HepG2 (cell line): ENCODE data around the gene WDR43.

Source experiments
- CTCF ChIP-seq: sonication (generic); formaldehyde crosslinking; IDR thresholded peaks from 2 replicates; pipeline ENCODE4 v1.5.0; 2020; ENCODE audit warnings: mild to moderate bottlenecking, missing genetic modification reagents, moderate library complexity
- DNMT1 ChIP-seq: sonication (generic); formaldehyde crosslinking; IDR thresholded peaks from 2 replicates; pipeline ENCODE4 v1.5.1; 2020; ENCODE audit warnings: mild to moderate bottlenecking, missing genetic modification reagents
- ESRRA ChIP-seq: sonication (generic); formaldehyde crosslinking; IDR thresholded peaks from 2 replicates; pipeline ENCODE4 v1.5.1; 2020; ENCODE audit warnings: mild to moderate bottlenecking, low read depth, missing genetic modification reagents
- EZH2 ChIP-seq: conservative IDR thresholded peaks from 2 replicates; pipeline ENCODE4 v1.6.1; 2012; ENCODE audit warnings: mild to moderate bottlenecking, low read depth, low read length, moderate library complexity
- GABPA ChIP-seq, 2 experiments: IDR thresholded peaks; 2 replicates each; pipeline ENCODE4 v1.6.1; 2011 to 2016; ENCODE audit warnings: low read depth in 2 of 2, low read length in 1 of 2, missing biosample characterization in 1 of 2, missing genetic modification characterization in 1 of 2
- SMAD1 ChIP-seq: sonication (generic); formaldehyde crosslinking; IDR thresholded peaks from 2 replicates; pipeline ENCODE4 v1.4.0; 2020; ENCODE audit warnings: missing genetic modification reagents, low read depth, mild to moderate bottlenecking, borderline replicate concordance
- SMARCC2 ChIP-seq: fragments of 450-650 bp; IDR thresholded peaks from 2 replicates; pipeline ENCODE4 v1.6.1; 2017; ENCODE audit warnings: antibody characterized with exemption, mild to moderate bottlenecking
- ZBTB37 ChIP-seq: sonication (generic); formaldehyde crosslinking; IDR thresholded peaks from 2 replicates; pipeline ENCODE4 v1.4.0; 2020; ENCODE audit warnings: mild to moderate bottlenecking, missing genetic modification reagents
- ZMYM4 ChIP-seq: sonication (generic); formaldehyde crosslinking; IDR thresholded peaks from 2 replicates; pipeline ENCODE4 v1.8.1; 2023; ENCODE audit warnings: mild to moderate bottlenecking, missing genetic modification reagents
- ZNF124 ChIP-seq: sonication (generic); formaldehyde crosslinking; IDR thresholded peaks from 2 replicates; pipeline ENCODE4 v1.4.0; 2020; ENCODE audit warnings: missing genetic modification reagents
- ZNF576 ChIP-seq: sonication (generic); formaldehyde crosslinking; IDR thresholded peaks from 2 replicates; pipeline ENCODE4 v1.4.0; 2020; ENCODE audit warnings: mild to moderate bottlenecking, missing genetic modification reagents
- TF ChIP-seq, protein P1 (sequence below): sonication (generic); formaldehyde crosslinking; IDR thresholded peaks from 2 replicates; pipeline ENCODE4 v1.8.0; 2022; ENCODE audit warnings: mild to moderate bottlenecking, missing genetic modification reagents; ENCODE audit not compliant: insufficient replicate concordance

- TF ChIP-seq SMAD1 (CRISPR knock-in tag) (no peak), ZMYM4 (CRISPR knock-in tag) (no peak), CTCF (CRISPR knock-in tag) (no peak), EZH2 (no peak), ZBTB37 (CRISPR knock-in tag) (no peak), ZNF576 (CRISPR knock-in tag) (no peak), SMARCC2 (no peak), ZNF124 (no peak), DNMT1 (CRISPR knock-in tag) (no peak), GABPA (IDR thresholded peaks at IDR 0.05; ENCODE audit: low read depth, low read length) (no peak), GABPA (CRISPR knock-in tag; IDR thresholded peaks at IDR 0.05; ENCODE audit: low read depth) (no peak), ESRRA (no peak)
- TF ChIP-seq, protein P1, sequence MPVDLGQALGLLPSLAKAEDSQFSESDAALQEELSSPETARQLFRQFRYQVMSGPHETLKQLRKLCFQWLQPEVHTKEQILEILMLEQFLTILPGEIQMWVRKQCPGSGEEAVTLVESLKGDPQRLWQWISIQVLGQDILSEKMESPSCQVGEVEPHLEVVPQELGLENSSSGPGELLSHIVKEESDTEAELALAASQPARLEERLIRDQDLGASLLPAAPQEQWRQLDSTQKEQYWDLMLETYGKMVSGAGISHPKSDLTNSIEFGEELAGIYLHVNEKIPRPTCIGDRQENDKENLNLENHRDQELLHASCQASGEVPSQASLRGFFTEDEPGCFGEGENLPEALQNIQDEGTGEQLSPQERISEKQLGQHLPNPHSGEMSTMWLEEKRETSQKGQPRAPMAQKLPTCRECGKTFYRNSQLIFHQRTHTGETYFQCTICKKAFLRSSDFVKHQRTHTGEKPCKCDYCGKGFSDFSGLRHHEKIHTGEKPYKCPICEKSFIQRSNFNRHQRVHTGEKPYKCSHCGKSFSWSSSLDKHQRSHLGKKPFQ (CRISPR knock-in tag), result no peak
Measured at GRCh38 chr2:28906821-28907220, 12.4 kb downstream of the WDR43 start.
